Activated B cell treated with CpG ODN at 0.5 μM for 24 hours (primary cell): Measurements from ENCODE around the gene TSR3. TPM values are rescaled to one million over a fixed set of nuclear protein-coding genes. Genes with fewer than 3 reads are reported as not detected.

ENCODE experiments used
- ATAC-seq: fragments of 200-7000 bp; cut with Tn5 transposase; one replicate; pipeline ENCODE4 v1.10.0; 2021; ENCODE audit warnings: low read depth, mild to moderate bottlenecking, moderate library complexity
- CTCF ChIA-PET: fragments of 350-600 bp; sonication (Branson Sonifier 250); formaldehyde crosslinking; loops from one replicate; lab custom pipeline; 2021; ENCODE audit warnings: antibody characterized with exemption; lab: Charles Lee
- POLR2A ChIA-PET: fragments of 350-600 bp; sonication (Branson Sonifier 250); formaldehyde crosslinking; loops from one replicate; lab custom pipeline; 2021; ENCODE audit warnings: antibody characterized with exemption; lab: Charles Lee
- DNase-seq: peaks from one replicate; pipeline ENCODE4 v3.0.0; 2022
- H3K27ac Mint-ChIP-seq: one replicate; pipeline ENCODE4 v1.8.0; 2020; ENCODE audit warnings: mixed read lengths
- H3K27me3 Mint-ChIP-seq: one replicate; pipeline ENCODE4 v1.8.0; 2021; ENCODE audit warnings: mixed read lengths
- H3K36me3 Mint-ChIP-seq: one replicate; pipeline ENCODE4 v1.8.0; 2021; ENCODE audit warnings: low read depth, mixed read lengths
- H3K4me1 Mint-ChIP-seq: one replicate; pipeline ENCODE4 v1.8.0; 2021; ENCODE audit warnings: mixed read lengths
- H3K4me3 Mint-ChIP-seq: one replicate; pipeline ENCODE4 v1.8.0; 2020; ENCODE audit warnings: mild to moderate bottlenecking, mixed read lengths
- H3K9me3 Mint-ChIP-seq: one replicate; pipeline ENCODE4 v1.8.0; 2020; ENCODE audit warnings: mixed read lengths
- CTCF ChIP-seq: fragments of 200-600 bp; IDR thresholded peaks from one replicate; pipeline ENCODE4 v1.8.0; 2022; ENCODE audit warnings: antibody characterized with exemption, mild to moderate bottlenecking
- intact Hi-C: fragments of 100-400 bp; cut with micrococcal nuclease; formaldehyde crosslinking; loops from one replicate; pipeline ENCODE4 v1.15.1; 2024
- total RNA-seq: library from RNA; stranded (reverse); gene quantifications from 2 replicates; pipeline ENCODE4 v1.2.3, GENCODE V29; 2022

The TSR3 gene
- total RNA-seq, 1 donor from 2014 or later = 45.3 TPM

GRCh38 chr16:1338855-1339675 is 12.6 kb downstream of the TSR3 start:
- POLR2A ChIA-PET = no interaction called here
- intact Hi-C loops = no loop called here
- CTCF ChIA-PET = no interaction called here
- H3K4me1 Mint-ChIP-seq = peaks cover 34% of the 10 kb centered on the region
- no peak for DNase-seq
- no peak for TF ChIP-seq CTCF
- no peaks in the 10 kb centered on the region for H3K36me3 Mint-ChIP-seq
- H3K9me3 Mint-ChIP-seq = no peaks in the 10 kb centered on the region
- H3K27ac Mint-ChIP-seq = no peak overlapping the region
- peaks cover 2% of the 10 kb centered on the region for H3K27me3 Mint-ChIP-seq
- ATAC-seq = no peak
- no peak overlapping the region for H3K4me3 Mint-ChIP-seq

GRCh38 chr16:1338119-1338730 is 13.5 kb downstream of the TSR3 start:
- CTCF ChIA-PET = no interaction called here
- DNase-seq (no peak), ATAC-seq (no peak)
- Mint-ChIP-seq H3K9me3 (no peaks in the 10 kb centered on the region), H3K36me3 (no peaks in the 10 kb centered on the region), H3K4me3 (no peak overlapping the region), H3K27ac (no peak overlapping the region), H3K27me3 (peaks cover 2% of the 10 kb centered on the region), H3K4me1 (peaks cover 31% of the 10 kb centered on the region)
- TF ChIP-seq CTCF = no peak
- POLR2A ChIA-PET = interaction anchor here (0.9 kb wide), 1 partner anchor 29 kb away, joined by 3 read pairs; the partner anchor contains the start of gene UBE2I
- intact Hi-C loops = no loop called here

GRCh38 chr16:1337486-1337885 is 14.2 kb downstream of the TSR3 start:
- no peaks in the 10 kb centered on the region for H3K9me3 Mint-ChIP-seq
- POLR2A ChIA-PET = interaction anchor here (0.9 kb wide), 1 partner anchor 29 kb away, joined by 3 read pairs; the partner anchor contains the start of gene UBE2I
- TF ChIP-seq CTCF = no peak
- H3K4me3 Mint-ChIP-seq = no peak overlapping the region
- H3K36me3 Mint-ChIP-seq = no peaks in the 10 kb centered on the region
- intact Hi-C loops = no loop called here
- peaks cover 27% of the 10 kb centered on the region for H3K4me1 Mint-ChIP-seq
- H3K27ac Mint-ChIP-seq = no peak overlapping the region
- no peak for ATAC-seq
- H3K27me3 Mint-ChIP-seq = peaks cover 5% of the 10 kb centered on the region
- no peak for DNase-seq
- CTCF ChIA-PET = no interaction called here

- no peak overlapping the region for H3K4me3 Mint-ChIP-seq
- POLR2A ChIA-PET = no interaction called here
Observed at GRCh38 chr16:1336619-1337018, 15.1 kb downstream of the TSR3 start.

More at GRCh38 chr16:1336619-1337018, 15.1 kb downstream of the TSR3 start:
- ATAC-seq (no peak), DNase-seq (no peak)
- Mint-ChIP-seq H3K27me3 (peaks cover 7% of the 10 kb centered on the region), H3K27ac (no peak overlapping the region), H3K36me3 (no peaks in the 10 kb centered on the region), H3K9me3 (no peaks in the 10 kb centered on the region), H3K4me1 (peaks cover 29% of the 10 kb centered on the region)
- CTCF ChIA-PET = no interaction called here
- intact Hi-C loops = no loop called here
- TF ChIP-seq CTCF = no peak
